MM.1S (cell line): ENCODE measurements around the gene GDF11.

Source experiments
- EZH2 ChIP-seq: fragments of 300-600 bp; sonication (generic); optimal IDR thresholded peaks from 2 replicates; pipeline ENCODE3; 2017; ENCODE audit warnings: low read depth, mild to moderate bottlenecking, antibody characterized with exemption, low read length, mixed read lengths
- EZH2phosphoT487 ChIP-seq: fragments of 300-600 bp; sonication (generic); IDR thresholded peaks from 2 replicates; pipeline ENCODE4 v1.6.1; 2018; ENCODE audit warnings: antibody characterized with exemption, low read length
- TF ChIP-seq, protein P1 (sequence below): fragments of 300-600 bp; sonication (generic); IDR thresholded peaks from 2 replicates; pipeline ENCODE4 v1.5.1; 2016; ENCODE audit warnings: antibody characterized with exemption, low read length, mixed read lengths

DNA sequence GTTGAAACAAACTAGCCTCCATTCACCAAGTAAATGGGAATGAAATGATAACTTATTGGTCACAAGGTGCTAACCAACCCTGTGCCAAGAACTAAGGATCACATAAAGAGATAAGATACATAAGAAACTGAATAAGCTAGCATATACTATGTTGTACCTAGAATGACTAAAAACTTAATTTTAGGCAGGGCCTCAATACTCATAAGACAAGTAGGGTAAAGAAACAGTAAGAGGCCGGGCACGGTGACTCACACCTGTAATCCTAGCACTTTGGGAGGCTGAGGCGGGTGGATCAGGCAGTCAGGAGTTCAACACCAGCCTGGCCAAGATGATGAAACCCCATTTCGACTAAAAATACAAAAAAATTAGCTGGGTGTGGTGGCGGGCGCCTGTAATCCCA, 17.7 kb downstream of the GDF11 start:
- TF ChIP-seq, protein P1, sequence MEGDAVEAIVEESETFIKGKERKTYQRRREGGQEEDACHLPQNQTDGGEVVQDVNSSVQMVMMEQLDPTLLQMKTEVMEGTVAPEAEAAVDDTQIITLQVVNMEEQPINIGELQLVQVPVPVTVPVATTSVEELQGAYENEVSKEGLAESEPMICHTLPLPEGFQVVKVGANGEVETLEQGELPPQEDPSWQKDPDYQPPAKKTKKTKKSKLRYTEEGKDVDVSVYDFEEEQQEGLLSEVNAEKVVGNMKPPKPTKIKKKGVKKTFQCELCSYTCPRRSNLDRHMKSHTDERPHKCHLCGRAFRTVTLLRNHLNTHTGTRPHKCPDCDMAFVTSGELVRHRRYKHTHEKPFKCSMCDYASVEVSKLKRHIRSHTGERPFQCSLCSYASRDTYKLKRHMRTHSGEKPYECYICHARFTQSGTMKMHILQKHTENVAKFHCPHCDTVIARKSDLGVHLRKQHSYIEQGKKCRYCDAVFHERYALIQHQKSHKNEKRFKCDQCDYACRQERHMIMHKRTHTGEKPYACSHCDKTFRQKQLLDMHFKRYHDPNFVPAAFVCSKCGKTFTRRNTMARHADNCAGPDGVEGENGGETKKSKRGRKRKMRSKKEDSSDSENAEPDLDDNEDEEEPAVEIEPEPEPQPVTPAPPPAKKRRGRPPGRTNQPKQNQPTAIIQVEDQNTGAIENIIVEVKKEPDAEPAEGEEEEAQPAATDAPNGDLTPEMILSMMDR, result no peak
- TF ChIP-seq EZH2 (no peak), EZH2phosphoT487 (no peak)
